Neural cell (in vitro differentiated cells): ENCODE measurements around the gene PSMA6. TPM values are rescaled to one million over a fixed set of nuclear protein-coding genes. Genes with fewer than 3 reads are reported as not detected.

ENCODE experiments used
- H2AFZ ChIP-seq: fragments of 200-600, 300-800 bp; sonication (generic), shearing (Covaris generic); 2 replicates; pipeline ENCODE4 v1.6.0; 2014; ENCODE audit warnings: low read depth, mild to moderate bottlenecking, antibody characterized with exemption, low read length, moderate library complexity
- H3F3A ChIP-seq: fragments of 200-600 bp; shearing (Covaris generic); 2 replicates; pipeline ENCODE4 v1.6.1; 2016; ENCODE audit warnings: mild to moderate bottlenecking, moderate library complexity, mixed read lengths, antibody characterized with exemption, low read length; ENCODE audit not compliant: insufficient read depth, poor library complexity, severe bottlenecking
- H3K27ac ChIP-seq: fragments of 200-600, 300-800 bp; sonication (generic), shearing (Covaris generic); 2 replicates; pipeline ENCODE4 v1.5.1; 2014; ENCODE audit warnings: mild to moderate bottlenecking, low read length, moderate library complexity
- H3K27me3 ChIP-seq: fragments of 300-800, 200-600 bp; sonication (generic), shearing (Covaris generic); 2 replicates; pipeline ENCODE4 v1.6.0; 2014; ENCODE audit warnings: mild to moderate bottlenecking, low read depth, low read length, moderate library complexity; ENCODE audit not compliant: insufficient read depth
- H3K36me3 ChIP-seq: fragments of 300-800, 200-600 bp; sonication (generic), shearing (Covaris generic); 2 replicates; pipeline ENCODE4 v1.5.1; 2014; ENCODE audit warnings: mild to moderate bottlenecking, antibody characterized with exemption, low read length, moderate library complexity; ENCODE audit not compliant: insufficient read depth
- H3K4me2 ChIP-seq: fragments of 300-800, 200-600 bp; sonication (generic), shearing (Covaris generic); 2 replicates; pipeline ENCODE4 v1.6.0; 2014; ENCODE audit warnings: mild to moderate bottlenecking, low read length
- H3K4me3 ChIP-seq: fragments of 300-800, 200-600 bp; sonication (generic), shearing (Covaris generic); 2 replicates; pipeline ENCODE4 v1.5.1; 2014; ENCODE audit warnings: mild to moderate bottlenecking, low read length, moderate library complexity
- H3K79me2 ChIP-seq: fragments of 200-600 bp; shearing (Covaris generic); replicated peaks from 2 replicates; pipeline ENCODE4 v1.6.0; 2014; ENCODE audit warnings: mild to moderate bottlenecking, low read length, moderate library complexity; ENCODE audit not compliant: insufficient read depth
- H3K9ac ChIP-seq: fragments of 300-800, 200-600 bp; sonication (generic), shearing (Covaris generic); 2 replicates; pipeline ENCODE4 v1.6.1; 2016; ENCODE audit warnings: mild to moderate bottlenecking, low read length, mixed read lengths
- H3K9me2 ChIP-seq: fragments of 200-600 bp; shearing (Covaris generic); 2 replicates; pipeline ENCODE4 v1.6.1; 2016; ENCODE audit warnings: mild to moderate bottlenecking, low read length, mixed read lengths; ENCODE audit not compliant: insufficient read depth
- H3K9me3 ChIP-seq: fragments of 200-600, 300-800 bp; sonication (generic), shearing (Covaris generic); 2 replicates; pipeline ENCODE4 v1.6.1; 2016; ENCODE audit warnings: mild to moderate bottlenecking, mixed run types, low read length, moderate library complexity, mixed read lengths
- H4K20me1 ChIP-seq: fragments of 200-600 bp; shearing (Covaris generic); 2 replicates; pipeline ENCODE4 v1.6.1; 2016; ENCODE audit warnings: mild to moderate bottlenecking, mixed run types; ENCODE audit not compliant: insufficient read depth
- CTCF ChIP-seq: fragments of 450-650 bp; IDR thresholded peaks from 2 replicates; pipeline ENCODE4 v1.5.1; 2014; ENCODE audit warnings: antibody characterized with exemption, mild to moderate bottlenecking, moderate library complexity; ENCODE audit not compliant: poor library complexity, severe bottlenecking
- EP300 ChIP-seq: fragments of 450-650 bp; conservative IDR thresholded peaks from 2 replicates; pipeline ENCODE4 v1.6.1; 2014; ENCODE audit warnings: antibody characterized with exemption, mild to moderate bottlenecking, moderate library complexity; ENCODE audit not compliant: poor library complexity, severe bottlenecking
- EZH2 ChIP-seq: fragments of 200-600, 300-800 bp; shearing (Covaris generic), sonication (generic); IDR thresholded peaks from 2 replicates; pipeline ENCODE4 v1.6.1; 2014; ENCODE audit warnings: antibody characterized with exemption, low read length, borderline replicate concordance, mild to moderate bottlenecking; ENCODE audit not compliant: insufficient read depth, poor library complexity, severe bottlenecking
- MXI1 ChIP-seq: fragments of 450-650 bp; conservative IDR thresholded peaks from 2 replicates; pipeline ENCODE4 v1.6.1; 2014; ENCODE audit warnings: antibody characterized with exemption, mild to moderate bottlenecking; ENCODE audit not compliant: poor library complexity, severe bottlenecking
- POLR2AphosphoS5 ChIP-seq: IDR thresholded peaks from 2 replicates; pipeline ENCODE4 v1.6.1; 2012
- RAD21 ChIP-seq: fragments of 450-650 bp; conservative IDR thresholded peaks from 2 replicates; pipeline ENCODE4 v1.6.1; 2014; ENCODE audit warnings: antibody characterized with exemption, mild to moderate bottlenecking, moderate library complexity
- REST ChIP-seq: IDR thresholded peaks from 2 replicates; pipeline ENCODE4 v1.6.1; 2012; ENCODE audit warnings: borderline replicate concordance
- SMC3 ChIP-seq: fragments of 450-650 bp; conservative IDR thresholded peaks from 2 replicates; pipeline ENCODE4 v1.6.1; 2014; ENCODE audit warnings: antibody characterized with exemption, mild to moderate bottlenecking, moderate library complexity; ENCODE audit not compliant: poor library complexity
- TAF1 ChIP-seq: IDR thresholded peaks from 2 replicates; pipeline ENCODE4 v1.6.1; 2012; ENCODE audit warnings: low read depth
- polyA plus RNA-seq: library from polyadenylated mRNA; depleted of rRNA; stranded (reverse); fragments of >200 nt; gene quantifications from 2 replicates; pipeline ENCODE4 v1.2.3, GENCODE V29; 2014

The PSMA6 gene
- polyA plus RNA-seq, 1 donor from 2014 or later: 405 TPM

GRCh38 chr14:35337269-35338255, 45.4 kb downstream of the PSMA6 start:
- no peaks in the 10 kb centered on the region for H4K20me1 ChIP-seq
- TF ChIP-seq POLR2AphosphoS5 (no peak), EZH2 (no peak), EP300 (no peak), MXI1 (no peak), REST (no peak), CTCF (no peak), RAD21 (no peak), TAF1 (no peak), SMC3 (no peak)
- H3K9ac ChIP-seq: no peak overlapping the region
- no peak overlapping the region for H3K4me2 ChIP-seq
- H2AFZ ChIP-seq: no peak overlapping the region
- H3K9me2 ChIP-seq: no peaks in the 10 kb centered on the region
- no peaks in the 10 kb centered on the region for H3K27me3 ChIP-seq
- H3K9me3 ChIP-seq: no peaks in the 10 kb centered on the region
- H3F3A ChIP-seq: no peaks in the 10 kb centered on the region
- no peaks in the 10 kb centered on the region for H3K79me2 ChIP-seq
- H3K4me3 ChIP-seq: no peak overlapping the region
- no peaks in the 10 kb centered on the region for H3K36me3 ChIP-seq
- no peak overlapping the region for H3K27ac ChIP-seq

- H3K27ac ChIP-seq: no peak overlapping the region
- no peaks in the 10 kb centered on the region for H3K79me2 ChIP-seq
- H3K4me3 ChIP-seq: no peak overlapping the region
- no peaks in the 10 kb centered on the region for H3K9me2 ChIP-seq
- H2AFZ ChIP-seq: no peak overlapping the region
- no peaks in the 10 kb centered on the region for H4K20me1 ChIP-seq
- H3K9me3 ChIP-seq: no peaks in the 10 kb centered on the region
- no peaks in the 10 kb centered on the region for H3K27me3 ChIP-seq
- TF ChIP-seq RAD21: no peak
- no peak for TF ChIP-seq TAF1
- no peak for TF ChIP-seq EP300
- TF ChIP-seq SMC3: no peak
- no peak for TF ChIP-seq CTCF
- no peak for TF ChIP-seq REST
- no peak for TF ChIP-seq POLR2AphosphoS5
- TF ChIP-seq MXI1: no peak
- no peak for TF ChIP-seq EZH2
- no peaks in the 10 kb centered on the region for H3F3A ChIP-seq
- no peaks in the 10 kb centered on the region for H3K36me3 ChIP-seq
- no peak overlapping the region for H3K9ac ChIP-seq
- no peak overlapping the region for H3K4me2 ChIP-seq
Observed at GRCh38 chr14:35338731-35339405, 46.7 kb downstream of the PSMA6 start.
